Stimulated activated memory B cell treated with anti-CD40 and anti-IgM and Interleukin-4, amounts not matched to agents 10 μg/mL and 1 μg/mL and 100 μg/mL, for 72 hours (primary cell): ENCODE results near the gene VDAC1.
"Not testable (repeated sequence)": the region's sequence is repeated elsewhere in the genome, so short reads cannot be mapped to it uniquely, and the experiment has no call there.

ENCODE experiments used
- ATAC-seq: fragments of 150-1000 bp; cut with Tn5 transposase; 2 replicates; pipeline ENCODE4 v1.10.0; 2021
- H3K27ac Mint-ChIP-seq: one replicate; pipeline ENCODE4 v1.8.0; 2022; ENCODE audit warnings: mild to moderate bottlenecking, mixed read lengths
- H3K27me3 Mint-ChIP-seq: one replicate; pipeline ENCODE4 v1.8.0; 2022; ENCODE audit warnings: mixed read lengths
- H3K36me3 Mint-ChIP-seq: one replicate; pipeline ENCODE4 v1.8.0; 2022; ENCODE audit warnings: mixed read lengths
- H3K4me1 Mint-ChIP-seq: one replicate; pipeline ENCODE4 v1.8.0; 2022; ENCODE audit warnings: mixed read lengths
- H3K4me3 Mint-ChIP-seq: one replicate; pipeline ENCODE4 v1.8.0; 2022; ENCODE audit warnings: mild to moderate bottlenecking, moderate library complexity, mixed read lengths
- H3K9me3 Mint-ChIP-seq: one replicate; pipeline ENCODE4 v1.8.0; 2022; ENCODE audit warnings: mixed read lengths

The VDAC1 gene

DNA sequence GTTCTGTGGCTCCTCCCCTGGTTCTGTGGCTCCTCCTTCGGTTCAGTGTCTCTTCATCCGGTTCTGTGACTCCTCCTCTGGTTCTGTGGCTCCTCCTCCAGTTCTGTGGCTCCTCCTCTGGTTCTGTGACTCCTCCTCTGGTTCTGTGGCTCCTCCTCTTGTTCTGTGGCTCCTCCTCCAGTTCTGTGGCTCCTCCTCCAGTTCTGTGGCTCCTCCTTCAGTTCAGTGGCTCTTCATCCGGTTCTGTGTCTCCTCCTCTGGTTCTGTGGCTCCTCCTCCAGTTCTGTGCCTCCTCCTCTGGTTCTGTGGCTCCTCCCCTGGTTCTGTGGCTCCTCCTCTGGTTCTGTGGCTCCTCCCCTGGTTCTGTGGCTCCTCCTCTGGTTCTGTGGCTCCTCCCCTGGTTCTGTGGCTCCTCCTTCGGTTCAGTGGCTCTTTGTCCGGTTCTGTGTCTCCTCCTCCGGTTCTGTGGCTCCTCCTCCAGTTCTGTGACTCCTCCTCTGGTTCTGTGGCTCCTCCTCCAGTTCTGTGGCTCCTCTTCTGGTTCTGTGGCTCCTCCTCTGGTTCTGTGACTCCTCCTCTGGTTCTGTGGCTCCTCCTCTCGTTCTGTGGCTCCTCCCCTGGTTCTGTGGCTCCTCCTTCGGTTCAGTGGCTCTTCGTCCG lies 68.7 kb downstream of the VDAC1 start:
- H3K4me3 Mint-ChIP-seq = peak overlapping the region; percentile 53

DNA sequence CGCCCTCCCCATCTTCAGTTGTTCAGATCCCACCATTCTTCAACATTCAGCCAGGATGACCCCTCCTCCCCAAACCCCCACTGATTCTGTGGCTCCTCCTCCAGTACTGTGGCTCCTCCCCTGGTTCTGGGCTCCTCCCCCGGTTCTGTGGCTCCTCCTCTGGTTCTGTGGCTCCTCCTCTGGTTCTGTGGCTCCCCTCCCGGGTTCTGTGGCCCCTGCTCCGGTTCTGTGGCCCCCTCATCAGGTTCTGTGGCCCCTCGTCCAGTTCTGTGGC lies 69.2 kb downstream of the VDAC1 start:
- peaks cover 11% of the 10 kb centered on the region for H3K9me3 Mint-ChIP-seq
- ATAC-seq = no peak
- H3K4me3 Mint-ChIP-seq = peak overlapping the region; percentile 53
- H3K36me3 Mint-ChIP-seq = peaks cover 5% of the 10 kb centered on the region
- H3K27ac Mint-ChIP-seq = peak overlapping the region; percentile 86
- H3K4me1 Mint-ChIP-seq = peaks cover 95% of the 10 kb centered on the region
- H3K27me3 Mint-ChIP-seq = no peaks in the 10 kb centered on the region

More for the DNA sequence above, 68.7 kb downstream of the VDAC1 start:
- Mint-ChIP-seq H3K27ac (peak overlapping the region; percentile 86), H3K4me1 (peaks cover 89% of the 10 kb centered on the region), H3K9me3 (peaks cover 11% of the 10 kb centered on the region)
- not testable (repeated sequence) for H3K27me3 Mint-ChIP-seq, ATAC-seq, H3K36me3 Mint-ChIP-seq

DNA sequence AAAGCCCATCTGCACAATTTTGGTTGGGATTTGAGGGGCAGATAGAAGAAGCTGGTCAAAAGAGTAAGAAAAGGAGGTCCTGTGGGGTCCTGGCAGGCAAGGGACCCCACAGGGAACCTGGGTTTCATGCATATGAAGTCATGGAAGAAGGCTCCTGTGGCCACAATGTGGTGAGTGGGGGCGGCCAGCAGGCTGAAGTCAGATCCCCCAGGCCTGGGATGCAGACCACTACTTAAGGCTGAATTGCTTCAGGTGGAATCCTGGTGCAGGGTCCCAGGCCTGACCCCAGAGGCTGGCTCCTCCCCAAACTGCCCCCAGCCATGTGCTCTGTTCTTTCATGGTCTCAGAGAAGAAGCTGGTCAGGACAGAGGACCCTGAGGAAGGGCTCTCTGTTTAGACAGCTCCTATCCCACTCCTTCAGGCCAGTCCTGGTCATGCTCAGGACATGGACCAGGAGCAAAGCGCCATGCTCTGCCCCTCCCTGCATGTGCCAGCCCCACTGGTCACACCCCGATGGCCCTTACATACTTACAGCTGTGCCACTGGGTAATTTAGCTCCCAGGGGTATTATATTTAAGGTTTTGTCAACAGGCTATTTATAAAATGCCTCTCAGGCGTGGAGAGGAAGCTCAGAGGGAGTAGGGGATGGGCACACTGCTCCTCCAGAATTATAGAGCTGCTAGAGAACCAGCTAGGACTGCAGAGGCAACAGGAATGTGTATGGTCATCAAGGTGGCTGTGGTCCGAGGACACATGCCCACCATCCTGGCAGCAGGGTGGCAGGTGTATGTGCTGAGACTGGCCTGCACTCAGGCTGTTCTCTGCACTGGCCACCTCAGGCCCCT lies 69.7 kb downstream of the VDAC1 start:
- peak; percentile 87 for ATAC-seq
- Mint-ChIP-seq H3K27ac (peak overlapping the region; percentile 86), H3K36me3 (peaks cover 5% of the 10 kb centered on the region), H3K4me1 (peaks cover 100% of the 10 kb centered on the region), H3K4me3 (peak overlapping the region; percentile 18), H3K9me3 (peaks cover 11% of the 10 kb centered on the region), H3K27me3 (no peaks in the 10 kb centered on the region)

DNA sequence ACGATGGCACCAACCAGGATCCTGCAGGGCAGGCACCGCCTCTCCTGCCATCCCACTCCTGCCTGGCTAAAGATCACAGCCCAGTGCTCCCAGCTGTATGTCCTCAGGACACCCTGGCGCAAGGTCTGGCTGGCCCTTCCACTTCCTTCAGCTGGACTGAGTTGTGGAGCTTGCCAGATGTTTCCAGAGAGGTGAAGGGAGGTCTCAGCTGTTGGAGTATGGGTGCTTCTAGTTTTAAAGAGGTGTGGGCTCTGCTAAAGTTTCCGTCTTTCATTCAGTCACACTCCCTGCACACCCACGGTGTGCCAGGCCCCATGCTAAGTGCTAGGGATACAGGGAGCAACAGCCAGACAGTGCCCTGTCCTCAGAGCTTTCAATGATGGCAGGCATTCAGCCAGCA lies 70.5 kb downstream of the VDAC1 start:
- Mint-ChIP-seq H3K27ac (peak overlapping the region; percentile 86), H3K36me3 (peaks cover 5% of the 10 kb centered on the region), H3K4me1 (peaks cover 100% of the 10 kb centered on the region), H3K27me3 (no peaks in the 10 kb centered on the region), H3K9me3 (peaks cover 7% of the 10 kb centered on the region), H3K4me3 (peak overlapping the region; percentile 44)
- ATAC-seq = no peak

DNA sequence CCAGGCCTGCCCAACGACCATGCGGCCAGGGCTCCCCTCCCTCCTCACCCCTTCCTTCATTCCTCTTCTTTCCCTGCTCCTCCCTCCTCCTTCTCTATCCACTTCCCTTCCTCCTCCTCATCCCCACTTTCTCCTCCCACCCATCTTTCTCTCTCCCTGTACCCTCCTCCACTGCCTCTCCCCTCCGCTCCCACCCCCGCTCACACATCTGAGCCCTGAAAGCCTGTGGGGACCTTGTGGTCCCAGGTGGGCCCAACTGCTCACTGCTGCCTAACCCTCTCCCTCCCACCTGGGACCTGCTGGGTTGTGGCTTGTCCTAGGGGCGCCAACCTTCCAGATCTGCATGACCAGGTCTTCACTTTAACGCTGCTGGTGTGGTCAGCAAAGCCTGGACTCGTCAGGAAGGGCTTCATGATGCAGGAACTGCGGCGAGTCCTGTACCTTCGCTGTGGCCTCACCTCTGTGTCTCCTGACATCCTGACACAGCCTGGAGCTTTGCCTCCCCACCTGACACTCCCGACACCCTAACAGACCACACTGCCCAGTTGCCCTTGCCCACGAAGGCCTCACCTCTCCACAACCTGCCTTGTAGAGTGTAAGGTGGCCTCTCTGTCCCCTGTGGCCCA lies 71.0 kb downstream of the VDAC1 start:
- Mint-ChIP-seq H3K27me3 (no peaks in the 10 kb centered on the region), H3K36me3 (peaks cover 5% of the 10 kb centered on the region), H3K4me1 (peaks cover 100% of the 10 kb centered on the region), H3K27ac (peak overlapping the region; percentile 86), H3K4me3 (peak overlapping the region; percentile 69), H3K9me3 (peaks cover 7% of the 10 kb centered on the region)
- ATAC-seq = no peak

DNA sequence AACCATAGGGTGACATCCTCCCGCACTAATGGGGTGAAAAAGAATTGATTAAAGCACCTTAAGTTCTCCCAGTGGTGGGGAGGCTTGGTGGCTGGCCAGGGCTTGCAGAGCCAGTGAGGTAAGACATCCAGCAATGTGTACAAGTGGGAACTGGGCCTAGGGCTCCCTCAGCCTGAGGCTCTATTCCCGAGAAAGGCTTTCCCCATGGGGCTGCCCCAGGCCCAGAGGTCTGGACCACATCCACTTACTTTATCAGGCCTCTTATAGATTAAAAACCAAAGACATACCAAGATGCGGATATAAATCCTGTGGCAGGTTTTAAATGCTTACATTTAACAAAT lies 71.6 kb downstream of the VDAC1 start:
- peak overlapping the region; percentile 86 for H3K27ac Mint-ChIP-seq

DNA sequence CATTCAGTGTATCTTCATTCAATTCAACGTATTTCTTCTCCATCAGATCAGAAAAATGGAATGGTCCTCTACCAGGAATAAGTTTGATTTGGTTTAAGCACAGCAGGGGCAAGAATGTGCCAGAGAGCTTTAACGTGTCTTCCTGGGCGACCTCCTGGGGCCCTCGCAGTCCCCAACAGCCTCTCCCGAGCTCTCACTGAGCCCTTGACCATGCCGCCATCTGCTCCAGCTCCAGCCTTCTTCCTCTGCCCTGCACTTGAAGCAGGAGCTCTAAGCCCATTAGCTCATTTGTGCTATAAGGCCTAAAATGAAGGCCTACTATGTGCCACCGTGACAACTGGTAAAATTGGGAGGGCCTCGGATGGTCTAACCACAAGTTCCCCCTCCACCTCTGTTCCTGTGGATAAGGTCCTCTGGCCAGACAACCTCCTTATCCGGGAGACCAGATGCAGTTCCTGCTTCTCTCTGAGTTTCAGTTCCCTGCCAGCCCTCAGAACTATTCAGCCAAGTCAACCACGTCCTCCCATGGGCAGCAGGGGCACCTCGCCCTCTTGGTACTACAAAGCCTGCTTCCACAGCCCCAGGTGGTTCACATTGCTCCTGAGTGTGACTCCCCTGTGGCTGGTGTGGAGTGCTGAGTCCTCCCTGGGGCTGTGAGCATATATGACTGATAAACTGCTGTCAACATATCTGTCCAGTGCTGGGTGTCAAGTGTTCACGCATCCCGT lies 72.2 kb downstream of the VDAC1 start:
- no peaks in the 10 kb centered on the region for H3K27me3 Mint-ChIP-seq
- H3K4me1 Mint-ChIP-seq = peaks cover 95% of the 10 kb centered on the region
- peak; percentile 83 for ATAC-seq
- H3K9me3 Mint-ChIP-seq = peaks cover 7% of the 10 kb centered on the region
- peak overlapping the region; percentile 30 for H3K4me3 Mint-ChIP-seq
- H3K27ac Mint-ChIP-seq = peak overlapping the region; percentile 86
- peaks cover 5% of the 10 kb centered on the region for H3K36me3 Mint-ChIP-seq

More for the DNA sequence above, 71.6 kb downstream of the VDAC1 start:
- Mint-ChIP-seq H3K36me3 (peaks cover 5% of the 10 kb centered on the region), H3K9me3 (peaks cover 7% of the 10 kb centered on the region), H3K4me3 (peak overlapping the region; percentile 30), H3K27me3 (no peaks in the 10 kb centered on the region), H3K4me1 (peaks cover 100% of the 10 kb centered on the region)
- ATAC-seq = no peak

DNA sequence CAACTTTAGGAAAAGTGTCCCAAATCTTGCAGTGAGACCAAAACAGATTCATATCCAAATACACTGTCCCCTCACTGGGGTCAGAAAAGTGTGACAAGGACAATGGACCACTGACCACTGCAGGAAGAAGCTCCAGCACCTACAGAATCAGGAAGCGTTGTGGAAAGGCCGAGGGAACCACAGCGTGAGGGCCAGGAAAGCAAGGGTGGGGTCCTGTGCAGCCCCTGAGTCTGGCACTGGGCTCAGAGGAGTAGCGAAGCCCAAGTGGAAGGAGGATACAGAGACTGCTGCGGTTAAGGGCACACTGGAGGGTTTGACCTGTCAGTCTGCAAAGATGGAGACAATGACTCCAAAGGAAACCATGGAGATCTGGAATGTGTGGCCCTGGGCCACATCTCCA lies 73.2 kb downstream of the VDAC1 start:
- Mint-ChIP-seq H3K4me3 (no peak overlapping the region), H3K27me3 (no peaks in the 10 kb centered on the region), H3K9me3 (peaks cover 5% of the 10 kb centered on the region), H3K4me1 (peaks cover 85% of the 10 kb centered on the region), H3K27ac (peak overlapping the region; percentile 58), H3K36me3 (peaks cover 3% of the 10 kb centered on the region)
- ATAC-seq = no peak

DNA sequence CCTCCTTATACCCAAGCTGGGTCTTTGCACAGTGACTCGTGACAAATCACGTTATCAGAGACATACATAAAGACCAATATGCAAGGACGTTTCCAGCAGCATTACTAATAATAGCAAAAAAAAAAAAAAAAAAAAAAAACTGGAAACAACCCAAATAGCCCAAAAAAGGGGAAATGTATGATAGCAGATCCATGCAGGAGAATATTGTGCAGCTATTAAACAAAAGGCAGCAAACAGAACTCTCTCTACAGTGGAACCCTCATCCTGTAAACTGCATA lies 74.0 kb downstream of the VDAC1 start:
- no peak for ATAC-seq
- Mint-ChIP-seq H3K4me3 (peak overlapping the region; percentile 72), H3K27me3 (no peaks in the 10 kb centered on the region), H3K36me3 (no peaks in the 10 kb centered on the region), H3K4me1 (peaks cover 77% of the 10 kb centered on the region), H3K27ac (peak overlapping the region; percentile 96), H3K9me3 (no peaks in the 10 kb centered on the region)

DNA sequence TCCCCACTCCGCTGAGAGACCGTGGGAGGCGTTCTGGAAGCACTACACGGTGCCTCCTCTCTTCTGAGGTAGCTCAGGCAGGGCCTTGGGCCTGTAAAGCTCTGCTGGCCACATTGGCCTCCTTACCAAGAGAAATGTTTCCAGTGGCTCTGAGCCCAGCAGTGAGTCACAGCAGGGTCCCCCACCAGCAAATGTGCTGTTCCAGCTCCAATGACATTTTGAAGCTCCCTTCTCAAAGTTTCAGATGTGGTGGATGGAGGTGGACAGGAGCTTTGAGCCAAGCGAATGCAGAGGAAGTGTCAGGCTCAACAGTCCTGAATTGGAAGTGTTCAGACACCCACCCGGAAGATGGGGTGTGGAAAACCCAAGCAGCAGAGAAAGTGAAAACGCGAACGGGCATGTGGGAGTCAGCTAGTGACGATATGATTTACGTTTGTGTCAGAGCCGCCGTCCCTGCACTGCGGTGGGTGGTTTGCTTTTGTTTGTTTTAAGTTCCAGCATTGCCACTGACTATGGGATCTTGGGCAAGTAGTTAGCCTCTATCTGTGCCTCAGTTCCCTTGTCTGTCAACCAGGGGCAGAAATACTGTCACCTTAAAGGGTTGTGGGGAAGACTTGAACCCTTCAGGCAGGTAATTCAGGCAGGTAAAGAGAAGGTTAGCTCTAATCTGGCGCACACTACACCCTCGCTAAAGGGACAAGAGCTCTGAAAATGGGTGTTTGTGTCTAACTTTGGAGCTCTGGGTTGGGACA lies 74.5 kb downstream of the VDAC1 start:
- no peaks in the 10 kb centered on the region for H3K9me3 Mint-ChIP-seq
- H3K4me3 Mint-ChIP-seq = peak overlapping the region; percentile 72
- H3K4me1 Mint-ChIP-seq = peaks cover 74% of the 10 kb centered on the region
- peak; percentile 31 for ATAC-seq
- H3K27me3 Mint-ChIP-seq = no peaks in the 10 kb centered on the region
- H3K36me3 Mint-ChIP-seq = no peaks in the 10 kb centered on the region
- H3K27ac Mint-ChIP-seq = peak overlapping the region; percentile 96

DNA sequence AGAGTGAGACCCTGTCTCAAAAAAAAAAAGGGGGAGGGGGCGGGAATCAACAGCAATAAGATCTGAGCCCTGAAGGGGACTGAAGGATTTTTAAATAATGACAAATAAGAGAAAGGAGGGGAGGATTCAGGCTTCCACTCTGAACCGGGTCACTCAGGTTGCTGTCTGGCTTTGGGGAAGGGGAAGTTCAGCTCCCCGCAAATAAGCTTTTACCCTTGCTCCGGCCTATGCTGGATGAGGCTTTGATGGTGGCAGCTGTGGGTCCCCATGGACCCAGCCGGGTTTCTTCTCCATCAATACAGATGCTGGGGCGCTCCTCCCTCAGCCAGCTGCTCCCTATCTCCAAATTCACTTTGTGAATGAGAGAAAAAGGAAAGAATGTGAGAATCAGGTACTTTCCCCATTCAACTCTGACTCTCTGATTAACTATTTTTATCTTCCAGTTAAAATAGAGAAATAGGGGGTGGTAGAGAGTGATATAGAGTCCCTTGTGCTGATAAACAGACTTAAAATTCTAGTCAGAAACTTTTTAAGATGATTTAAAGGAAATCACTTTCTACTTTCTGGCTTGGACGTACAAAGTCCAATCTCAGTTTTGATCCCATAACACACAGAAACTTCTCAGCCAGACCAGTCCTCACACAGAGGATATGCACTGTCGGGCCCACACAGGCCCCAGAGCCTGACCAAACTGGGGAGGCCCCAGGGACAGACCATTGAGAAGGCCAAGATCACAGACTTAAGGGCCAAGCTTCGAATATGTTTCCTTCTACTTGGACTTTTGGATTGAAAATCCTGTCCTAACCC lies 76.0 kb downstream of the VDAC1 start:
- H3K4me3 Mint-ChIP-seq = no peak overlapping the region
- ATAC-seq = peak; percentile 57
- no peaks in the 10 kb centered on the region for H3K27me3 Mint-ChIP-seq
- peaks cover 67% of the 10 kb centered on the region for H3K4me1 Mint-ChIP-seq
- no peaks in the 10 kb centered on the region for H3K9me3 Mint-ChIP-seq
- no peaks in the 10 kb centered on the region for H3K36me3 Mint-ChIP-seq
- peak overlapping the region; percentile 96 for H3K27ac Mint-ChIP-seq

DNA sequence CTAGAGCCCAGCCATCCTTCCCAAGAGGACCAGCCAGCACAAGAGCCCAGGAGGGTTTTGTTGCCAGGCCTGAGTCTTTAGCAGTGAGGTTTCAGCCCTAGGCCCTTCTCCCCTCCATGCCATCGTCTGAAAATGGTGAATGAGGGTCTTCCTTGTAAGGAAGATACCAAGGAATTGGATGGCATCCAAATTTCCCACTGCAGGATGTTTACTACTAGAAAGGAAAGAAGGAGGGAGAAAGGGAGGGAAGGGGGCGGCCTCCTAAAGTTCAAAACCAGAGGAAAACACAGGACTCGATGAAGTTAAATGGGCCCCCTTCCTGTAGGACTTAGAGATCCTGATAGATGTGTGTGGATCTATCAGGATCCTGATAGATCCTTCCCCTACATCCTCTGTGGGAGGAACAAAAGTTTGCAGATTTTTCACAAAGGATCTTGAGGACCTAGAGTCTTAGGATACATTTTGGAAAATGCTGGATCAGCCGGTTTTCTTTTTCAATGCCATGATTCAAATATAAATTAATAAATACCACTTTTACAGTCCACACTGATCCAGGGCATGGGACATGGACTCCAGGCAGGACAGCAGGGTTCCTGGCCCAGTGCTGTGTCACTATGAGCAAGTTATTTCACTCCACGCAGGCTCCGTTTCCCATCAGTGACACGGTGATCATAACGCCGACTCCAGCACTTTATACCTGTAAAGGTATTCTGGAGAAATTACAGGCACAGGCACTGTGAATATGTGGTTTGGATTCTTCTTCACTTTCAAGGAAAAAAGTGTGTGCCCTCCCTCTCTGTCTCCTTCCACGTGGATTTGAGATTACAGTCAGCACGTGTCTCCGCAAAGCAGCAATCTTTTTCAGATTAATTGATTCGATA lies 77.2 kb downstream of the VDAC1 start:
- H3K9me3 Mint-ChIP-seq = no peaks in the 10 kb centered on the region
- H3K27me3 Mint-ChIP-seq = no peaks in the 10 kb centered on the region
- H3K4me3 Mint-ChIP-seq = no peak overlapping the region
- H3K36me3 Mint-ChIP-seq = no peaks in the 10 kb centered on the region
- no peak for ATAC-seq
- H3K4me1 Mint-ChIP-seq = peaks cover 55% of the 10 kb centered on the region
- peak overlapping the region; percentile 96 for H3K27ac Mint-ChIP-seq

DNA sequence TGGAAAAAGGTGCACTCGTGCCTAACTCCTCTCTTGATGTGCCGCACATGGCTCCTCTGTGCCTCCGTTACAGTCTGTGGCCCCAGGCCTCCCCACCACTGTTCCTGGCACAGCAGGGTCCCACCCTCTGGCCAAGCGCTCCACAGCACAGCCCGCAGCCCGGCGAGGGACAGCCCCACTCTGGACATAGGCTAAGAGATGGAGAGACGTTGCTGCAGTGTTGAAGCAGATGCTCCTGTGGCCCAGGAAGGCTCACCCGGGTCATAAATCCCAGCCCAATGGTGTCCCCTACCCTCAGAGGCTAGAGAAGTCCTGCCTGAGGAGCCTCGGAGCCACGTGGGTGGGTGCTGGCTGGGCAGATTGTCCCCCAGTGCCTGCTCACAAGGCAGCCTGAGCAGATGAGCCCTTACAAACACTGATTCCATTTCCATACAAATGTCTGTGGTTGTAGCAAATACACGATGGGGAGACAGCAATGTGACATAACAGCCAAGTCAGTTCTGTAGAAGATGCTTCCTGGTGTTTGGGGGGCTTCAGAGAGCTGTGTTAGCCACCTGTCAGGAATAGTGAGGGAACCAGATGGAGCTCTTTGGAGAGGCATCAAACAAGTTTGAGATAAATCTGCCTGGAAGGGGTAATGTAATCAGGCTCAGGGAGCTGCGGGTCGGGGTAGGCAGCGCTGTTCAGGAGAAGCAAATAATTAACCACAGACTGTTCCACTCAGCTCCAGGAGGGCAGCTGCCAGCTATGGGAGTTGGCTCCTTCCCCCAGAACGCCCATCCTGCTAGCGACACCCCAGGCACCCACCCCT lies 78.1 kb downstream of the VDAC1 start:
- no peak overlapping the region for H3K4me3 Mint-ChIP-seq

More for the DNA sequence above, 78.1 kb downstream of the VDAC1 start:
- H3K9me3 Mint-ChIP-seq = no peaks in the 10 kb centered on the region
- H3K27ac Mint-ChIP-seq = peak overlapping the region; percentile 96
- no peaks in the 10 kb centered on the region for H3K36me3 Mint-ChIP-seq
- H3K27me3 Mint-ChIP-seq = no peaks in the 10 kb centered on the region
- H3K4me1 Mint-ChIP-seq = peaks cover 46% of the 10 kb centered on the region
- no peak for ATAC-seq
